ENCODE measurements around the gene ING2.
A peak's percentile ranks its signal among the peaks of the same experiment; 100 is the strongest.
"Not testable (repeated sequence)": the region's sequence is repeated elsewhere in the genome, so short reads cannot be mapped to it uniquely, and the experiment has no call there.

Gene ING2

GRCh38 chr4:183504930-183505610 lies at the start of gene ING2:
TSS of gene ING2 (plus strand) at chr4:183505058. CDS start at chr4:183505196, 138 bp downstream.
- Histone ChIP-seq H3K27me3 (ENCODE audit: control insufficient read depth, insufficient read depth, low read length) (no peaks in the 10 kb centered on the region), H3K9me3 (ENCODE audit: control insufficient read depth, insufficient read depth, low read length) (no peaks in the 10 kb centered on the region), H3K4me3 (ENCODE audit: low read depth, low read length) (peak within 1 kb of the TSS; percentile 92), H3K36me3 (ENCODE audit: control insufficient read depth, insufficient read depth, low read length) (no peaks in the 10 kb centered on the region), H3K9ac (ENCODE audit: low read depth, low read length) (peak within 1 kb of the TSS; percentile 89), H3K4me1 (ENCODE audit: control insufficient read depth, insufficient read depth, low read length) (peaks cover 13% of the 10 kb centered on the region)

- no peak overlapping the region for H3K9ac ChIP-seq (ENCODE audit: low read depth, low read length)
- H3K36me3 ChIP-seq (ENCODE audit: control insufficient read depth, insufficient read depth, low read length): peaks cover 3% of the 10 kb centered on the region
- H3K27me3 ChIP-seq (ENCODE audit: control insufficient read depth, insufficient read depth, low read length): no peaks in the 10 kb centered on the region
- H3K4me3 ChIP-seq (ENCODE audit: low read depth, low read length): no peak overlapping the region
- H3K9me3 ChIP-seq (ENCODE audit: control insufficient read depth, insufficient read depth, low read length): no peaks in the 10 kb centered on the region
- H3K4me1 ChIP-seq (ENCODE audit: control insufficient read depth, insufficient read depth, low read length): no peaks in the 10 kb centered on the region
Measured at GRCh38 chr4:183455431-183456195, 49.2 kb upstream of the ING2 start.

GRCh38 chr4:183458005-183458404 lies 46.9 kb upstream of the ING2 start:
- H3K27me3 ChIP-seq (ENCODE audit: control insufficient read depth, insufficient read depth, low read length): no peaks in the 10 kb centered on the region

GRCh38 chr4:183463903-183464619 lies 40.8 kb upstream of the ING2 start:
- H3K36me3 ChIP-seq (ENCODE audit: control insufficient read depth, insufficient read depth, low read length); H3K9me3 ChIP-seq (ENCODE audit: control insufficient read depth, insufficient read depth, low read length); H3K27me3 ChIP-seq (ENCODE audit: control insufficient read depth, insufficient read depth, low read length); H3K9ac ChIP-seq (ENCODE audit: low read depth, low read length); H3K4me3 ChIP-seq (ENCODE audit: low read depth, low read length); H3K4me1 ChIP-seq (ENCODE audit: control insufficient read depth, insufficient read depth, low read length): not testable (repeated sequence)

More at GRCh38 chr4:183458005-183458404, 46.9 kb upstream of the ING2 start:
- Histone ChIP-seq H3K36me3 (ENCODE audit: control insufficient read depth, insufficient read depth, low read length) (peaks cover 3% of the 10 kb centered on the region), H3K4me3 (ENCODE audit: low read depth, low read length) (no peak overlapping the region), H3K9ac (ENCODE audit: low read depth, low read length) (no peak overlapping the region), H3K9me3 (ENCODE audit: control insufficient read depth, insufficient read depth, low read length) (no peaks in the 10 kb centered on the region), H3K4me1 (ENCODE audit: control insufficient read depth, insufficient read depth, low read length) (no peaks in the 10 kb centered on the region)

- H3K9me3 ChIP-seq (ENCODE audit: control insufficient read depth, insufficient read depth, low read length); H3K9ac ChIP-seq (ENCODE audit: low read depth, low read length); H3K4me1 ChIP-seq (ENCODE audit: control insufficient read depth, insufficient read depth, low read length); H3K36me3 ChIP-seq (ENCODE audit: control insufficient read depth, insufficient read depth, low read length); H3K27me3 ChIP-seq (ENCODE audit: control insufficient read depth, insufficient read depth, low read length); H3K4me3 ChIP-seq (ENCODE audit: low read depth, low read length): not testable (repeated sequence)
Measured at GRCh38 chr4:183465879-183466278, 39.0 kb upstream of the ING2 start.

GRCh38 chr4:183467246-183467645 lies 37.6 kb upstream of the ING2 start:
- Histone ChIP-seq H3K36me3 (ENCODE audit: control insufficient read depth, insufficient read depth, low read length) (no peaks in the 10 kb centered on the region), H3K9ac (ENCODE audit: low read depth, low read length) (no peak overlapping the region), H3K4me1 (ENCODE audit: control insufficient read depth, insufficient read depth, low read length) (peaks cover under 1% of the 10 kb centered on the region), H3K4me3 (ENCODE audit: low read depth, low read length) (no peak overlapping the region), H3K27me3 (ENCODE audit: control insufficient read depth, insufficient read depth, low read length) (no peaks in the 10 kb centered on the region), H3K9me3 (ENCODE audit: control insufficient read depth, insufficient read depth, low read length) (no peaks in the 10 kb centered on the region)

- Histone ChIP-seq H3K4me1 (ENCODE audit: control insufficient read depth, insufficient read depth, low read length) (peaks cover 6% of the 10 kb centered on the region), H3K9me3 (ENCODE audit: control insufficient read depth, insufficient read depth, low read length) (no peaks in the 10 kb centered on the region), H3K9ac (ENCODE audit: low read depth, low read length) (no peak overlapping the region), H3K27me3 (ENCODE audit: control insufficient read depth, insufficient read depth, low read length) (no peaks in the 10 kb centered on the region), H3K36me3 (ENCODE audit: control insufficient read depth, insufficient read depth, low read length) (no peaks in the 10 kb centered on the region), H3K4me3 (ENCODE audit: low read depth, low read length) (no peak overlapping the region)
Measured at GRCh38 chr4:183468210-183469095, 36.4 kb upstream of the ING2 start.

GRCh38 chr4:183469285-183469684 lies 35.6 kb upstream of the ING2 start:
- no peak overlapping the region for H3K4me3 ChIP-seq (ENCODE audit: low read depth, low read length)
- no peaks in the 10 kb centered on the region for H3K27me3 ChIP-seq (ENCODE audit: control insufficient read depth, insufficient read depth, low read length)
- H3K36me3 ChIP-seq (ENCODE audit: control insufficient read depth, insufficient read depth, low read length): no peaks in the 10 kb centered on the region
- peaks cover 6% of the 10 kb centered on the region for H3K4me1 ChIP-seq (ENCODE audit: control insufficient read depth, insufficient read depth, low read length)
- H3K9me3 ChIP-seq (ENCODE audit: control insufficient read depth, insufficient read depth, low read length): no peaks in the 10 kb centered on the region
- H3K9ac ChIP-seq (ENCODE audit: low read depth, low read length): no peak overlapping the region

GRCh38 chr4:183469936-183470335 lies 34.9 kb upstream of the ING2 start:
- Histone ChIP-seq H3K27me3 (ENCODE audit: control insufficient read depth, insufficient read depth, low read length) (no peaks in the 10 kb centered on the region), H3K9ac (ENCODE audit: low read depth, low read length) (no peak overlapping the region), H3K9me3 (ENCODE audit: control insufficient read depth, insufficient read depth, low read length) (no peaks in the 10 kb centered on the region), H3K36me3 (ENCODE audit: control insufficient read depth, insufficient read depth, low read length) (no peaks in the 10 kb centered on the region), H3K4me1 (ENCODE audit: control insufficient read depth, insufficient read depth, low read length) (peaks cover 6% of the 10 kb centered on the region), H3K4me3 (ENCODE audit: low read depth, low read length) (no peak overlapping the region)

GRCh38 chr4:183470821-183471220 lies 34.0 kb upstream of the ING2 start:
- no peaks in the 10 kb centered on the region for H3K36me3 ChIP-seq (ENCODE audit: control insufficient read depth, insufficient read depth, low read length)
- H3K9ac ChIP-seq (ENCODE audit: low read depth, low read length): no peak overlapping the region
- H3K4me3 ChIP-seq (ENCODE audit: low read depth, low read length): no peak overlapping the region
- no peaks in the 10 kb centered on the region for H3K9me3 ChIP-seq (ENCODE audit: control insufficient read depth, insufficient read depth, low read length)
- H3K27me3 ChIP-seq (ENCODE audit: control insufficient read depth, insufficient read depth, low read length): no peaks in the 10 kb centered on the region
- H3K4me1 ChIP-seq (ENCODE audit: control insufficient read depth, insufficient read depth, low read length): peaks cover 6% of the 10 kb centered on the region

Data from iPS-15b (cell line).